ENCODE measurements around the gene ODF2. TPM values are rescaled to one million over a fixed set of nuclear protein-coding genes. Genes with fewer than 3 reads are reported as not detected.

Gene ODF2
- total RNA-seq, 1 donor from 2014 or later: 40.5 TPM

- H3K4me3 Mint-ChIP-seq (ENCODE audit: unreplicated experiment): no peak overlapping the region
Observed at GRCh38 chr9:128540634-128541360, 85.0 kb downstream of the ODF2 start.

GRCh38 chr9:128546504-128546903, 90.7 kb downstream of the ODF2 start:
- peaks cover 24% of the 10 kb centered on the region for H3K4me1 Mint-ChIP-seq (ENCODE audit: unreplicated experiment)
- H3K4me3 Mint-ChIP-seq (ENCODE audit: unreplicated experiment): no peak overlapping the region
- H3K27ac Mint-ChIP-seq (ENCODE audit: unreplicated experiment): no peak overlapping the region
- TF ChIP-seq CTCF (IDR thresholded peaks at IDR 0.05): no peak
- DNase-seq (ENCODE audit: extremely low spot score, unreplicated experiment): no peak
- peaks cover 14% of the 10 kb centered on the region for H3K36me3 Mint-ChIP-seq (ENCODE audit: unreplicated experiment)
- H3K27me3 Mint-ChIP-seq (ENCODE audit: unreplicated experiment): no peaks in the 10 kb centered on the region
- H3K9me3 Mint-ChIP-seq (ENCODE audit: unreplicated experiment): no peaks in the 10 kb centered on the region

More at GRCh38 chr9:128540634-128541360, 85.0 kb downstream of the ODF2 start:
- DNase-seq (ENCODE audit: extremely low spot score, unreplicated experiment): no peak
- H3K9me3 Mint-ChIP-seq (ENCODE audit: unreplicated experiment): no peaks in the 10 kb centered on the region
- no peaks in the 10 kb centered on the region for H3K4me1 Mint-ChIP-seq (ENCODE audit: unreplicated experiment)
- no peak for TF ChIP-seq CTCF (IDR thresholded peaks at IDR 0.05)
- peaks cover 45% of the 10 kb centered on the region for H3K36me3 Mint-ChIP-seq (ENCODE audit: unreplicated experiment)
- H3K27me3 Mint-ChIP-seq (ENCODE audit: unreplicated experiment): no peaks in the 10 kb centered on the region
- H3K27ac Mint-ChIP-seq (ENCODE audit: unreplicated experiment): no peak overlapping the region

- H3K27ac Mint-ChIP-seq (ENCODE audit: unreplicated experiment): no peak overlapping the region
- peaks cover 29% of the 10 kb centered on the region for H3K4me1 Mint-ChIP-seq (ENCODE audit: unreplicated experiment)
- H3K4me3 Mint-ChIP-seq (ENCODE audit: unreplicated experiment): no peak overlapping the region
- DNase-seq (ENCODE audit: extremely low spot score, unreplicated experiment): no peak
- TF ChIP-seq CTCF (IDR thresholded peaks at IDR 0.05): no peak
- peaks cover 1% of the 10 kb centered on the region for H3K36me3 Mint-ChIP-seq (ENCODE audit: unreplicated experiment)
- H3K27me3 Mint-ChIP-seq (ENCODE audit: unreplicated experiment): no peaks in the 10 kb centered on the region
- no peaks in the 10 kb centered on the region for H3K9me3 Mint-ChIP-seq (ENCODE audit: unreplicated experiment)
Observed at GRCh38 chr9:128548876-128549275, 93.1 kb downstream of the ODF2 start.

GRCh38 chr9:128550226-128550625, 94.4 kb downstream of the ODF2 start:
- H3K36me3 Mint-ChIP-seq (ENCODE audit: unreplicated experiment): no peaks in the 10 kb centered on the region
- no peak for TF ChIP-seq CTCF (IDR thresholded peaks at IDR 0.05)
- no peaks in the 10 kb centered on the region for H3K9me3 Mint-ChIP-seq (ENCODE audit: unreplicated experiment)
- peaks cover 29% of the 10 kb centered on the region for H3K4me1 Mint-ChIP-seq (ENCODE audit: unreplicated experiment)
- DNase-seq (ENCODE audit: extremely low spot score, unreplicated experiment): no peak
- H3K27ac Mint-ChIP-seq (ENCODE audit: unreplicated experiment): peak overlapping the region; percentile 97
- H3K27me3 Mint-ChIP-seq (ENCODE audit: unreplicated experiment): no peaks in the 10 kb centered on the region
- peak overlapping the region; percentile 50 for H3K4me3 Mint-ChIP-seq (ENCODE audit: unreplicated experiment)

Other genes with a start within 250 kb of the ODF2 start
- 176 and 184 TPM in 2 replicates for gene GOLGA2, start 180.0 kb upstream of the ODF2 start, total RNA-seq
- 24.7 and 26.4 TPM in 2 replicates for gene SWI5, start 179.7 kb upstream of the ODF2 start, total RNA-seq
- gene TRUB2, start 133.6 kb upstream of the ODF2 start, total RNA-seq: 27.0 and 27.3 TPM in 2 replicates
- 38.4 and 39.2 TPM in 2 replicates for gene COQ4, start 133.2 kb upstream of the ODF2 start, total RNA-seq
- gene SLC27A4, start 115.5 kb upstream of the ODF2 start, total RNA-seq: 39.4 and 41.7 TPM in 2 replicates
- gene URM1, start 84.6 kb upstream of the ODF2 start, total RNA-seq: 57.0 and 62.0 TPM in 2 replicates
- gene CERCAM, start 35.1 kb upstream of the ODF2 start, total RNA-seq: 128 and 132 TPM in 2 replicates
- 17.2 and 17.4 TPM in 2 replicates for gene GLE1, start 48.7 kb downstream of the ODF2 start, total RNA-seq
- gene SPTAN1, start 96.6 kb downstream of the ODF2 start, total RNA-seq: 355 and 365 TPM in 2 replicates
- gene DYNC2I2, start 200.8 kb downstream of the ODF2 start, total RNA-seq: 62.5 and 68.6 TPM in 2 replicates
- 381 and 382 TPM in 2 replicates for gene SET, start 233.2 kb downstream of the ODF2 start, total RNA-seq
- gene PKN3, start 246.5 kb downstream of the ODF2 start, total RNA-seq: 7.5 and 8.0 TPM in 2 replicates